Activated CD4-positive, alpha-beta T cell treated with anti-CD3 and anti-CD28 coated beads, Interleukin-2, Interleukin-4, amounts not matched to agents 100 ng/mL and 50 ng/mL, durations not matched to agents 16 hours and 8 hours (primary cell): ENCODE data around the gene IFTAP.
A peak's percentile ranks its signal among the peaks of the same experiment; 100 is the strongest.
"Not testable (repeated sequence)": the region's sequence is repeated elsewhere in the genome, so short reads cannot be mapped to it uniquely, and the experiment has no call there.

Experiments
- DNase-seq: peaks from one replicate; pipeline ENCODE4 v3.0.0-alpha.2; 2020; ENCODE audit warnings: low spot score

Gene IFTAP, protein sequence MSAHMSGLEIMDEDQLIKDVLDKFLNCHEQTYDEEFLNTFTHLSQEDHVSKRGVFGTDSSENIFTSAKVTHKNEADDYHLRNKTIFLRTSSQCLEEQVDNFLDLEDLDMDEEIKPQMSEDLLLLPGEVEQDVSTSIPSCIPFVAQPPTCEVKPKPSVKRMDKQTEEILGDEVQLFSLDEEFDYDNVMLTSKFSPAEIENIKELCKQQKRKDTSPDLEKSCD

DNA sequence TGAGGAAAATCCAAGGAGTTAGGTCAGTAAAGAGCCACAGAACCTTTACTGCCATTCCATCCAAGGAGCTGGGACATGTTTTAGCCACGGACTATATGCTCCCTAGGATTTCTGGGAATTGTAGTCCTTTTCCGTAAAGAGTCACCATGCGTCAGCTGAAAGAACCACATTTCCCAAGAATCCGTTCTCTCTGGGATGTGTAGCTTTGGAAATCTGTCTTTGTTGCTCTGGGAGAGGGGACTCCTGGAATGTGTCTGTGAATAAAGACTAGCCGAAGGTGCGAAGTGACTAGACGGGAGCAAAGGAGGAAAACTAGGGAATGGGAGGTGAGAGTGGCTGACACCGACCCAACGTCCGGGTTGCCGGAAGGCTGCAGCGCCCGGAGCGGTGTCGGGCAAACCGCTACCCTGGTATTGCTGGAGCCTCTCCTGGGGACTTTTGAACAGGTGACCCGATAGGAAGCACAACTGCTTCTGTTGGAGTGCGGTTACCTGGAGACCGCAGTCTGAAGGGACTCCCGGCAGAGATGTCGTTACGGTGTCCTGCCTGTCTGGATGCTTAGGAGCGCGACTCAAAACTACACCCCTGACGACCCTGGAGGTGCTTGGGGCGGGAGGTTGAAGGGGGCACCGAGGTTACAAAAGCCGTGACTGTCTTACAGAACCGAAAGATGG, at the start of gene IFTAP:
IFTAP (plus strand) TSS at position 187 of the 674 bp plus-strand sequence. CDS start 15,602 bp downstream, outside the sequence.
- DNase-seq: peak; percentile 50

DNA sequence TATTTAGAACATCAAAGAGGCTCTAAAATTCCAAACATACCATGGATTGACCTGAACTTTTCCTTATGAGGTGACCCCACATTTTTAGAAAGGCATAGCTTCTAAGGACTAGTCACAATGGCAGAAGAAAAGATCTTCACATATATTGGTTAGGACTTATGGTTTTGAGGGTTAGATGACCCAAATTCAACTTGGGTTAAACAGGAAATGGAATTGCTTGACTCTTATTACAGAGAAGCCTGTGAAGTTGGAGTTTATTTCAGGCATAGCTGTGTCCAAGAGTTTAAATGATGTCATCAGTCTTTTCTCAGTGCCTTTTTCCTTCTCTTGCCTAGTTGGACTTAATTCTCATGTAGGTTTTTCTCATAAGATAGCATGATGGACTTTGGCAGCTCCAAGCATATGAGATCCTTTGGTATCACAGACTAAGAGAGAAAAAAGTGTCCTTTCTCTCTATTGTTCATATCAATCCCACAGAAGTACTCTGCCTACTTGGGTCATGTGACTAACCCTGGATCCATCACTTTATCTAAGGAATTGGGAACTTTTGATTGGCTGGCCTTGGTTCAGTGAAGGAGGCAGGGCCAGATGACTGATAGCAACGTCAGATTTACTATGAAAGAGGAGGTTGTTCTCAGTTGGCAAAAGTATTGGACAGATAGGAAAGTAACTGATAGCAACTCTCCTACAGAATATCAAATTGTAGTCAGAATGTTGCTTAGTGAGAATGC, 43.8 kb upstream of the IFTAP start:
- DNase-seq: no peak

DNA sequence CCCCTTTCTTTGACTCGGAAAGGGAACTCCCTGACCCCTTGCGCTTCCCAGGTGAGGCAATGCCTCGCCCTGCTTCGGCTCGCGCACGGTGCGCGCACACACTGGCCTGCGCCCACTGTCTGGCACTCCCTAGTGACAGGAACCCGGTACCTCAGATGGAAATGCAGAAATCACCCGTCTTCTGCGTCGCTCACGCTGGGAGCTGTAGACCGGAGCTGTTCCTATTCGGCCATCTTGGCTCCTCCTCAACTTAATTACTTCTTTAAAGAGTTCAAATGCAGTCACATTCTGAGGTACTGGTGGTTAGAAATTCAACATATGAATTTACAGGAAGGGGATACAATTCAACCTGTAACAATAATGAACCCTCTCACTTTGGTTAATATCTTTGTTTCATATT, 36.9 kb upstream of the IFTAP start:
- DNase-seq: not testable (repeated sequence)

DNA sequence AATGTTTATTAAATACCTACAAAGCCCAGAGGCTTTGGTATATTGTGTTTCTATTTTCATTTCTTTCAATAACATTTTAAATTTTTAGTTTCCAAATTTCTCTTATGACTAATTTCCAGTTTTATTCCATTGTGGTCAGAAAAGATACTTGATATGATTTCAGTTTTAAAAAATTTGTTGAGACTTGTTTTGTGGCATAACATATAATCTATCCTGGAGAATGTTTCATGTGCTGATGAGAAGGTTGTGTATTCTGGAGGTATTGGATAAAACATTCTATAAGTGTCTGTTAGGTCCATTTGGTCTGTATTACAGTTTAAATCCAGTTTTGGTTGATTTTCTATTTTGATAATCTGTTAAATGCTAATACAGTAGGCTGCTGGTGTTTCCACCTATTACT, 36.3 kb upstream of the IFTAP start:
- no peak for DNase-seq

DNA sequence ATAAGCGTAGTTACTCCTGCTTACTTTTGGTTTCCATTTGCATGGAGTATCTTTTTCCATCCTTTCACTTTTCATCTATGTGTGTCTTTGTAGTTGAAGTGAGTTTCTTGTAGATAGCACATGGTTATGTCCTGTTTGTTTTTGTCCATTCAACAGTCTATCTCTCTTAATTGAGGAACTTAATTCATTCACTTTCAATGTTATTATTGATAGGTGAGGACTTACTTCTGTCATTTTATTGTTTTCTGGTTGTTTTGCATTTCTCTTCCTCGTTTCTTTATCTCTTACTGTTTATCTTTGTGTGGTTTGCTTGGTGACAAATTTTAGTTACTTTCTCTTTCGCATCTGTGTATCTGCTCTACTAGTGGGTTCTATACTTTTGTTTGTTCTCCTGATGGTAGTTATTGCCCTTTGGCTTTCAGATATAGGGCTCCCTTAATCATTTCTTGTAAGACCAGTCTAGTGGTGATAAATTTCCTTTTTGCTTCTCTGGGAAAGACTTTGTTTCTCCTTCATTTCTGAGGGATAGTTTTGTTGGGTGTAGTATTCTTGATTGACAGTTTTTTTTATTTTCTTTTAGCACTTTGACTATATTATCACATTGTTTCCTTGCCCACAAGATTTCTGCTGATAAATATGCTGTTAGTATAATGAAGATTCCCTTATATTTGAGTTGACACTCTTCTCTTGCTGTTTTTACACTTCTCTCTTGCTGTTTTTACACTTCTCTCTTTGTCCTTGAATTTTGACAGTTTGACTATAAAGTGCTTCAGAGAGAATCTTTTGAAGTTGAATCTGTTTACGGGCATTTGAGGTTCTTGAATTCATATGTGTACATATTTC, 35.5 kb upstream of the IFTAP start:
- peak; percentile 38 for DNase-seq

DNA sequence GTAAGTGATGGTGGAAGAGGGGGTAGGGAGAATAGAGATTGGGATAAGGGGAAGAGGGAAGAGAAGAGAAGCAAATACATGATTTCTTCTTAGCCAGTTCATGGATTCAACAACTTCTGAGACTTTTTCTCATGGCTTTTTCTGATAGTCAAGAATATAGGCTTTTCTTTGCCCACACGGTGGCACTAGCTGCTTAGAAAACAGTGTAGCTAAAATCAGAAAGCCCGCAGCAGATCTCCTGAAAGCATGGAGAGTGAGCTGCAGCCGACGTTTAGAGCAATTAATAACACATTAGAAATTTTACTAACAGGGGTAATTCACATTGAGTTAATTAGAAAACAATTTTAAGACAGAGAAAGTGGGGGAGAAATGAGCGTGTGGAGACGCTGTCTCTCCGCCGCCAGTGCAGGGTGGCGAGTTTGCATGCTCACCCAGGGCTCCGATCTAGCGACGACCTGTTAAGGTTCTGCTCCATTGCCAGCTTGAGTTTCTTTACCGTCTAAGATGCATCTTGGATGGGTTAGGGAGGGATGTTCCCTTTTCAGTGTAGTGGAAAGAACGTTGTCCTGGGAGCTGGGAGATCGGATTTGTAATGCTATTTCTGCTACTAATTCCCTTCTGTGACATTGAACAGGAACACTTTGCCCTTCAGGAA, 29.8 kb upstream of the IFTAP start:
- peak; percentile 48 for DNase-seq

DNA sequence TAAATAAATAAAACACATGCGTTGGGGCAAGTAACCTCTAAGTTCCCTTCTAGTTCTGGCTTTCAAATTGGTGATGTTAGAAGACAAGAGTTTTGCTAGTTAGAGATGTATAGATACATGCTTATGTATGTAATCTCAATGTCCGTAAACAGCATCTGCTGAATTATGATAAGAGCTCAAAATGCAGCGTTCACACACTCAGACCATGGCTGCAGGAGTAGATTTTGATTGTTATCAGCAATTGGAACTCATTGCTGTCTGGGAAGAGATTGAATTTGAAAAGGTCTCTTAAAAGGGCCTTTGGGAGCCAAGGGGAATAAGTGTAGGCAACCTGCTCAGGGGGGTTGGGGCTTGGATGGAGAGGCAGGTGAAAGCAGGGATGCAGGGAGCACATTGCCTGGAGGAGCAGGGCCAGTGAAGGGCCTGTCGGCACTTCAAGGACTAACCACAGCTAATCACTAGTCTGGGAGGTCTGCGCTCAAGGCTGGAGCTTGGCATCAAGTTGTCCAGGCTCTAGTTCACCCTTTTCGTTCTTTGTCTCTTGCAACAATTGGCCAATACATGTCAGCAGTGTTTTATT, 29.2 kb upstream of the IFTAP start:
- no peak for DNase-seq

DNA sequence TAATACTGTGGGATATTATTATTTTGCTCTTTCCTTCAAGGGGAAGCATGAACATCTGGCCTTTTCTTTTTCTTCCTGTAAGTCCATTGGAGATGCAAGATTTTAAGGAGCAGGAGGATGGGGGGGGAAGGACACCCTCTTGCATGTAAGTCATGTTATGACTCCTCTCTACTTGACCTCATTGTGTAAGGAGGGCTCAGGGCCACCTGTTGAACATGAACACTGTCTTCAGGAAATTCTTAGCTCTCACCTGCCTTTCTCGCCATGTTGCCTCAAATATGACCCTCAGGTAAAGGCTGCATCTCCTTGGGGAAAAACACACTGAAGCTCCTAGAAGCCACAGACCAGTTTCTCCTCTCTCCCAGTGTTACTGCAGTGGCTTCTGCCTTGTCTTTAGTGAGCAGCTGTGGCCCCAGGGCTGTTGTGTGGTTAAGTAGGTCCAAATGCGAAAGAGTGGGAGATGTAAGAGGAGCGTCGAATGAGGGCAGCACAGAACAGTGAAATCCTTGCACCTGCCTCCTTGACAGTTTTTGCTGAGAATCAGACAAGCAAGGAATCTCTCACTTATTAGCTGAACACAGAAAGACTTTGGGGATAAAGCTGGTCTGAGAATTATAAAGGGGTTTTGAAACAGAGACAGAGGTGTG, 27.8 kb upstream of the IFTAP start:
- DNase-seq: no peak

DNA sequence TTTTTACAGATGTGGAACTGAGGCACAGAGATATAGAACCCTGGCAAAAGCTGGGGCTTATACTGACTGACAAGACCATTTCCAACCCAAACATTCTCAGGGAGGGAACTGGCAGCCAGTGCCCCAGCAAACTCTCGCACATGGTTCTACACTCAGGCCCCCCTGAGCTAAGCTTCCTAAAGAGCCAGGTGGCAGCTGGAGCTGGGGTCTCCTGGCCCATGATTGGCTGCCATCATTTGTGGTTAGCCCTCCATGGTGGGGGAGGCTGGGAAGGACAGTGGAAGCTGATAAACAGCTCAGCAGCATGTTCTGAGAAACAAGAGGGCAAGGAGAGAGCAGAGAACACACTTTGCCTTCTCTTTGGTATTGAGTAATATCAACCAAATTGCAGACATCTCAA, 26.6 kb upstream of the IFTAP start, which contains the start of gene RAG1:
RAG1 (plus strand) TSS at position 314 of the 400 bp plus-strand sequence. CDS start 5,298 bp downstream, outside the sequence.
- no peak for DNase-seq

DNA sequence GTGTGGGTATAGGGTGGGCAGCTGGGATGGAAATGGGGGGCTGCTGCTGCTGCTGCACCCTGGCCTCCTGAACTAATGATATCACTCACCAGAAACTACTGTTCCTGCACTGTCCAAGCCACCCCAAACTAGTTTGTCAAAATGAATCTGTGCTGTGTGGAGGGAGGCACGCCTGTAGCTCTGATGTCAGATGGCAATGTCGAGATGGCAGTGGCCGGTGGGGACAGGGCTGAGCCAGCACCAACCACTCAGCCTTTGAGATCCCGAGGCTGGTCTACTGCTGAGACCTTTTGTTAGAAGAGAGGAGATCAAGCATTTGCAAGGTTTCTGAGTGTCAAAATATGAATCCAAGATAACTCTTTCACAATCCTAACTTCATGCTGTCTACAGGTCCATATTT, 25.2 kb upstream of the IFTAP start:
- no peak for DNase-seq

DNA sequence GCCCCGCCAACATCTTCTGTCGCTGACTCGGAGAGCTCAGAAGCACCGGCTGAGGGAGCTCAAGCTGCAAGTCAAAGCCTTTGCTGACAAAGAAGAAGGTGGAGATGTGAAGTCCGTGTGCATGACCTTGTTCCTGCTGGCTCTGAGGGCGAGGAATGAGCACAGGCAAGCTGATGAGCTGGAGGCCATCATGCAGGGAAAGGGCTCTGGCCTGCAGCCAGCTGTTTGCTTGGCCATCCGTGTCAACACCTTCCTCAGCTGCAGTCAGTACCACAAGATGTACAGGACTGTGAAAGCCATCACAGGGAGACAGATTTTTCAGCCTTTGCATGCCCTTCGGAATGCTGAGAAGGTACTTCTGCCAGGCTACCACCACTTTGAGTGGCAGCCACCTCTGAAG, 19.8 kb upstream of the IFTAP start:
- DNase-seq: no peak

DNA sequence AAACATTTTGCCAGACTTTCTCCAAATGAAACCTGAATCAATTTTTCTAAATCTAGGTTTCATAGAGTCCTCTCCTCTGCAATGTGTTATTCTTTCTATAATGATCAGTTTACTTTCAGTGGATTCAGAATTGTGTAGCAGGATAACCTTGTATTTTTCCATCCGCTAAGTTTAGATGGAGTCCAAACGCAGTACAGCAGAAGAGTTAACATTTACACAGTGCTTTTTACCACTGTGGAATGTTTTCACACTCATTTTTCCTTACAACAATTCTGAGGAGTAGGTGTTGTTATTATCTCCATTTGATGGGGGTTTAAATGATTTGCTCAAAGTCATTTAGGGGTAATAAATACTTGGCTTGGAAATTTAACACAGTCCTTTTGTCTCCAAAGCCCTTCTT, 16.9 kb upstream of the IFTAP start:
- DNase-seq: no peak

DNA sequence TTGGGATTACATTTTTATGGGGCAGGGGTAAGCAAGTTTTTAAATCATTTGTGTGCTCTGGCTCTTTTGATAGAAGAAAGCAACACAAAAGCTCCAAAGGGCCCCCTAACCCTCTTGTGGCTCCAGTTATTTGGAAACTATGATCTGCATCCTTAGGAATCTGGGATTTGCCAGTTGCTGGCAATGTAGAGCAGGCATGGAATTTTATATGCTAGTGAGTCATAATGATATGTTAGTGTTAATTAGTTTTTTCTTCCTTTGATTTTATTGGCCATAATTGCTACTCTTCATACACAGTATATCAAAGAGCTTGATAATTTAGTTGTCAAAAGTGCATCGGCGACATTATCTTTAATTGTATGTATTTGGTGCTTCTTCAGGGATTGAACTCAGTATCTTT, 16.4 kb upstream of the IFTAP start:
- DNase-seq: no peak

DNA sequence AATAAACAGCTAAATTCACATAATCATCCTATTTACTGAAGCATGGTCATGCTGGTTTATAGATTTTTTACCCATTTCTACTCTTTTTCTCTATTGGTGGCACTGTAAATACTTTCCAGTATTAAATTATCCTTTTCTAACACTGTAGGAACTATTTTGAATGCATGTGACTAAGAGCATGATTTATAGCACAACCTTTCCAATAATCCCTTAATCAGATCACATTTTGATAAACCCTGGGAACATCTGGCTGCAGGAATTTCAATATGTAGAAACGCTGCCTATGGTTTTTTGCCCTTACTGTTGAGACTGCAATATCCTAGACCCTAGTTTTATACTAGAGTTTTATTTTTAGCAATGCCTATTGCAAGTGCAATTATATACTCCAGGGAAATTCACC, 15.8 kb upstream of the IFTAP start:
- no peak for DNase-seq

DNA sequence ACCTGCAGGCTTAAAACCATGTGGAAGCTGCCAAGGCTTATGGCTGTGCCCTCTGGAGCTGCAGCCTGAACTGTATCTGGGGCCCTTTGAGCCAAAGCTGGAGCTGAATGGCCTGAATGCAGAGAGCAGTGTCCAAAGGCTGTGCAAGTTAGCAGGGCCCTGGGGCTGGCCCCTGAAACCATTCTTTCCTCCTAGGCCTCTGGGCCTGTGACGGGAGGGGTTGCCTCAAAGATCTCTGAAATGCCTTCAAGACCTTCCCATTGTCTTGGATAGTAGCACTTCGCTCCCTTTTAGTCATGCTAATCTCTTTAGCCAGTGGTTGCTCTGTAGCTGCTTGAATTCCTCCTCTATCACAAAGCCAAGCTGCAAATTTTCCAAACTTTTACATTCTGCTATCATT, 12.8 kb upstream of the IFTAP start:
- DNase-seq: no peak

DNA sequence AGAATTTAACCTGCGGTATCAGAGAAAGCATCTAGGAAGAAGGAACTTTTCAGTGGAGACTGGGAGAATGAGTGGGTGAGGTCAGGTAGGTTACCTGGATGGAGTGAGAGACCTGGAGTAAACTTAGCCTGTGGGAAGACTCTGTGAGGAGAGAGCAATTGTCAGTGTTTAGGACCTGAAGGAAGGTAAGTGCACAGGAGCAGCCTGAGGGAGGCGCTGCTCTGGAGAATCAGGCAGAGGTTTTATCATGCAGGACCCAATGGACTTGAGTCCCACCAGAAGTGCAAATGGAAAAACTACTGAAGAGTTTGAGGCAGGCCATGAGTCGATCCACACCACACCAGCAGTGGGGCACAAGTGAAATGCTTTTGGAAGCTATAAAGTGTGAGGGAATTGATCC, 10.6 kb upstream of the IFTAP start:
- DNase-seq: no peak

DNA sequence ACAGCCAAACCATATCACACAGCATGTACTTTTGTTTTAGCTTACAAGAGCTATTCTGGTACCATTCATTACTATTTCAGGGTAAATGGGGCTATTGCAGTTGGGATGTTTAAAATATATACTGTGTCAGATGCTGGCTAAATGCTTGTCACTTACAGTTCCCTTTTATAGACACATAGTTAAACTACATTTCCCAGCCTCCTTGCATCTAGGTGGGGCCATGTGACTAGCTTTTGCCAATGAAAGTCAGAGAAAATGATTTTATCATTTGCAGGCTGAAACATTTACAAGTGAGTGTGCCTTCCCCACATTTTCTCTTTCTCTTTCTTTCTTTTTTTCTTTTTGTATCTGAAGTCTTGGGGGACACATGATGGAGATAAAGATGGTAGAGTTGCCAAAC, 7.8 kb upstream of the IFTAP start:
- DNase-seq: no peak

DNA sequence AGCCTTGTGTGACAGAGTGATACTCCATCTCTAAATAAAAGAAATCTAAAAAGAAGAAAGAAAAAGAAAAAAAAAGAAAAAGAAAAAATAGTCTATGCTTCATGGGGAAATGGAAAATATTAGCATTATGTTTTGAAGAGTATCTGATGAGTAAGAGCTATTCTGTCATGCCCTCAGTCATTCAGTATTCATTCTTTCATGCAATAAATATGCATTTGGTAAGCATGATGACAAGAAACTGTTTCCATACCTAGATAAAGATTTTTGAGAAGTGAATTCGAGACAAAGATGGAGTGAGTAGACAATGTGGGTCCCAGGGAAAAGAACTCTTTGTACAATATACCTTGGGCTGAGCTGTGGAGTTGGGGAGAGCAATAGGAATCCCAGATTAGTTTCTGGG, 6.2 kb upstream of the IFTAP start:
- DNase-seq: no peak

DNA sequence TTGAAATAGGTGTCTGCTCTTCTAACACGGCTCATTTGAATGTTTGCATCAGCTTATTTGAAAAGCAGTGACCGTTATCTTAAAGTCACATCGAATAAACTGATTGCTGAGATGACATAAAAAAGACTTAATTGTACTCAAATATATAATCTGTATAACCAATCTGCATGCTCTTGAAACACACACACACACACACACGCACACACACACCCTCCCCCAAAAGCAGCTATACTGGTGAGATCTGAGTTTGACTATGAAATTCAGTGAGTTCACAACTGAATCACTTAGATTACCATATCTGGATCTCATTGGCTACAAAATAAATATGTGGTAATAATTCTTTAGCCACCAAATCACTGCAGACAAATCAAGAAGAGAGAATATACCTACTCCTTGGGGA, 3.8 kb upstream of the IFTAP start:
- DNase-seq: no peak

DNA sequence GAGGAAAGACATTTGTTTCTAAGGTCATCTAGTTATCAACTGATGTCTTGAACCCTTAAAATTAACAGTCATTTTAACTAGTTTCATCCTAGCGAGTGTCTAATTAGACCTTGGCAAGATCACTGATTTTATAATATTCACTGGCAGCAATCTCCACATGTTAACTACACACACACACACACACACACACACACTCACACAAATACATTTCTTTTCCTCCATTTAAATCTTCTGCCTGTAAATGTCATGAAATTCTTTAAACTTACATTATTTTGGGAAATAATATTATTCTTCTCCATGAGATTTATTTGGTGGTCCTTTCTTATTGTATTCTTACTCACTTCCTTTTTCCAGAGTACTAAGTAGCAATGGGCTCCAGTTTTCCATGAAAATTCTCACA, 2.9 kb upstream of the IFTAP start:
- DNase-seq: no peak

DNA sequence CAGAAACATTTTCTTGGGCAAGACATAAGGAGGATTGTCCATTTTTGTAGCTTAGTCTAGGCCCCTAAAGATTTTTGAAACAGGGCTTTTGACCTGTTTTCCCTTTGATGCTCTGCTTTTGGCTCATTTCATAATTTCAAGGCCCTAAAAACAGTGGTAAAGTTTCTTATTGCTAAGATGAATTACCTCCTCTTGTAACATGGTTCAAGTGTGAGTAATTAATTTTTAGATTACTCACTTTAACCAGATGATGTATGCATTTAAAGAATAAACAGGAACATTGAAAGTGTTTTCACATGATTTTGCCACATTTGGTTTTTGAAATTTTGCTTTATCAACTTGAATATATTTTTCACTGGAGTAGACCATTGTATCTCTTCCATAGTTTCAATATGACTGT, 2.6 kb downstream of the IFTAP start:
- peak; percentile 6 for DNase-seq
